Putamen (tissue), 1 donor: ENCODE data around the gene CENPP.
"Not testable (repeated sequence)": the region's sequence is repeated elsewhere in the genome, so short reads cannot be mapped to it uniquely, and the experiment has no call there.

Source experiments
- DNase-seq: peaks from one replicate; pipeline ENCODE4 v3.0.0-alpha.2; 2016; ENCODE audit warnings: low spot score

The CENPP gene

GRCh38 chr9:92616199-92616641 lies 290.5 kb downstream of the CENPP start:
- DNase-seq = no peak

DNA sequence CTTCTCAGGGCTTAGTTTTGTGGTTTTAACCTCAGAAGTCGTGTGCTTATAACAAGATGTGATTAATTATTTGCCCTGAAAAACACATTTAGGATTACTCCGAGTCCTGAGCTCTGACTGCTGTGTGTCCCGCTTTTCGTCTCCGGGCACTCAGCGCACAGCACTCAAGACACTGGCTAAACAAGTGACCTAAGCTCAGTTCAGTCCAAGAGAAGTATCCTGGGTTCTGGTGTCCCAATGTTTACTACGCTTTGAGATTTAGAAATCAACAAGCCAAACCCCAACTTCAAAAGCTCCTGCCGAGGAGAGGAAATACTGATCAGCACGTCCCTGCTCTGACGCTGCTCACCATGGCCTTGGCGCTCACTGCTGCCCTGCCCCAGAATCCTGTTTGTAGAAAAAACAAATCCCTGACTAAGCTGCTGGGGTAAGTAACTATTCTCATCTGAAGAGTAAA lies 290.9 kb downstream of the CENPP start:
- no peak for DNase-seq

DNA sequence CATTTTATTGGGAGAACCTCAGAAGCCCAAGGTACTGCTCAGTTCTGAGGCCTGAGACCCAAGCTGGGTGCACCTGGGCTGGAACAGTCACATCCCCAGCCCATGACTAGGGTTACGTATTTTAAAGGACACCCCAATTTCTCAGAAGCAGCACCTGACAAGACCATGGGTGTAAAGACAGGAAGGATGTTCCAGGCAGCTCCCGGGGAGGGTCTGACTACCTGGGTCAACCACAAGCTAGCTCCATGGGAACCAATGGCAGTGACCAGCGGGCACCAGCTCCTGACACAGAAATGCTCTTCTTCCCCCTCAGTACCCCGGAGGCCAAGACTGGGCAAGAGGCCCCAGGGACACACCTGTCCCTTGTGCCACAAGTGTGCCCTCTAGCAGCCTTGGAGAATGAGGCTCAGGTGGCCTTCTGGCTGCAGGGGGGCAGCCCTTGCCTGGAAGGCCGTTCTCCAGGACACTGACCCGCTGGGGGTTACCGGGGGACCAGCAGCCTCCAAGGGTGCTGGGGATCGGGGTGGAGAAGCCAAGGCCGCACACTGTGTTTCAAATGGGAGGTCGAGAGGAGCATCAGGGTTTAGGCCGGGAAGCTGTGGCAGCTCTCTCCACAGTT lies 291.6 kb downstream of the CENPP start:
- DNase-seq = no peak

DNA sequence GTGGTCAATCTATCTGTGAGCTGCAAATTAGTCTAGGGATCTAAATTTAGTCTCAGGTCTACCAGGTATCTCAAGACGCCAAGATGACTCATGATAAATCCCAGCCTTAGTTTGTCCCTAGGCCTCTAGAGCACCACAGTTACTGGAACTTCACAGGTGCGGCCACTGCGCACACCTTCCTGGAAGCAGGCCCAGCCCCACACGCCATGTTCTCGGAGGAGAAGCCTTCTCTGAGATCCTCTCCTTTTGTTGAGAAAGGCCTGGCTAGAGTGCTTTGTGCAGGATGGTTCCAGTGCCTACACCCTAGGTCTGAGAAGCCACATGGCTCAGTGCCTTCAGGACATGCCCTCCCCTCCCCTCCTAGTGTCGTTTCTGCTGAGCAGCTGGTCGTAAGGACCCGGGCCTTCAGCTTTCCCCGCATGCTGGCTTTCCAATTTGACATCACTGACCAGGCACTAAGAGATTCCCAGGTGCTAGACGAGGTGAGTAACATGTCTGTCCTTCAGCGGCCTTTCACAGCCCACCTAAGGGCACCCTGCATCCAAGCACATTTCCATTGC lies 292.3 kb downstream of the CENPP start:
- no peak for DNase-seq

- no peak for DNase-seq
Observed at GRCh38 chr9:92618633-92619225, 293.0 kb downstream of the CENPP start.

DNA sequence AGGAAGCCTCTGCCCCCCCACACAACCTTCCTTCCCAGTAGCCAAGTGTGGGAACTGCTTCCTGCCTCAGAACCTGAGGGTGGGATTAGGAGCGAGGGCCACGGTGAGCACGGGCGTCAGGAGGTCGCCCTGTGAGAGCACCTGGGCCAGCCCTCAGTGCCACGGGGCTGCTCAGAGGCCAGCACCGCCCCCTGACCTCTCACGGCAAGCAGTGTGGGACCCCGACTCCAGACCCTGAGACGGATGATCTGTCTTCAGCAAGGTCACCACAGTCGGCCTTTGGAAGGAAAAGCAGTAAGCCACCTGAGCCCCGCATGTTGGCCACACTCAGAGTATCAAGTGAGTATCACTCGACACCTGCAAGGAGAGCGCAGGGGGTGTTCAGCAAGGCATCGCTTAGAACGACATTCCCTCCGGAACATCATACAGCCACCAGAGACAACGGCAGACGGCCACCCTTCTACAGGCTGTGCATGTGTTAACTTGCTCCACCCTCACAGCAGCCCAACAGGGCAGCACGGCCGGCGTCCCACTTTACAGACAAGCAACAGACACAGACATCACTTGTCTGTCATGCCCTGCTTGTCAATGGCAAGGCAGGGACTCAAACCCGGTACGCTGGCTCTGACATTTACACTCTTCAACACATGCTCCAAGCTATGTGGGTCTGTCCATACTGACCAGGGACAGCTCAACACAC lies 294.0 kb downstream of the CENPP start:
- no peak for DNase-seq

DNA sequence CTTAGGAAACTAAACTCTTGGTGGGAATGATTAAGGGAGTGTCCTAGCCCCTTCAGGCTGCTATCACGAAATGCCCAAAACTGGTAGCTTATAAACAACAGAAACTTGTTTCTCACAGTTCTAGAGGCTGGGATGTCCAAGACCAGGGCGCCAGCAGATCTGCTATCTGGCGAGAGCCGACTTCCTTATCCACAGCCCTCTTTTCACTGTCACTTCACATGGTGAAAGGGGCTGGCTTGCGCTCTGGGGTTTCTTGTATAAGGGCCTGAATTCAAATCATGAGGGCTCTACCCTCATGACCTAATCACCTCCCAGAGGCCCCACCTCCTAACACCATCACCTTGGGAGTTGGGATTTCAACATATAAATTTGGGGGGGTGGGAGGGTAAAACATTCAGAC lies 295.1 kb downstream of the CENPP start:
- no peak for DNase-seq

- not testable (repeated sequence) for DNase-seq
Observed at GRCh38 chr9:92623936-92624335, 298.2 kb downstream of the CENPP start.

- DNase-seq = no peak
Observed at GRCh38 chr9:92626484-92626883, 300.7 kb downstream of the CENPP start.

DNA sequence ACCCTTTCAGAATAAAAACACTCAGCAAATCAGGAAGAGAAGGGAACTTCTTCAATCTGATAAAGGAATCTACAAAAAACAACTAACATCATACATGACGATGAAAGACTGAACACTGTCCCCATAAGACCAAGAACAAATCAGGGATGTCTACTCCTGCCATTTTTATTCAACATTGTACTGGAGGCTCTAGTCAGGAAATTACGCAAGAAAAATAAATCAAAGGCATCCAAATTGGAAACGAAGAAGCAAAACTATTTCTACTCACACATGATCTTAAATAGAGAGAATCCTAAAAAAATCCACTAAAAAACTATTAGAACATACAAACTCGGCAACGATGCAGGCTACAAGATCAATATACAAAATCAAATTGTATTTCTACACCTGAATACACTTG lies 301.9 kb downstream of the CENPP start:
- no peak for DNase-seq

- no peak for DNase-seq
Observed at GRCh38 chr9:92631452-92632343, 305.9 kb downstream of the CENPP start.

DNA sequence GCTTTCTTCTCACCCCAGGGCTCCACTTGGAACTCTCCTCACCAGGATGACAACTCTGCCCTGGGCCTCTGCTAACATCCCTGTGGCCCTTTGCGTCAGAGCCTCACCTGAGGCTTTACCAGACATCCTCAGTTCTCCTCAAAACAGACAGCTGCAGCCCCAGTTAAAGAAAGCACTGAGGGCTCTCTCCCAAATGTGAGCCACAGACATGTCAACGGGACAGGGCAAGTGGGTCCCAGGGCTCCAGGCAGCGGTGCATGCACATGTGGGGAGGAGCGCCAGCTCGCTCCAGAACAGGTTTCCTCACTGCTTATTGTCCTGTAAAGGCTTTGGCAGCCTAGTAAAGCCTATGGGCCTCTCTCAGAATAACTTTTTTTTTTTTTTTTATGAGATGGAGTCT lies 306.9 kb downstream of the CENPP start:
- no peak for DNase-seq

- no peak for DNase-seq
Observed at GRCh38 chr9:92633614-92634278, 308.0 kb downstream of the CENPP start.

DNA sequence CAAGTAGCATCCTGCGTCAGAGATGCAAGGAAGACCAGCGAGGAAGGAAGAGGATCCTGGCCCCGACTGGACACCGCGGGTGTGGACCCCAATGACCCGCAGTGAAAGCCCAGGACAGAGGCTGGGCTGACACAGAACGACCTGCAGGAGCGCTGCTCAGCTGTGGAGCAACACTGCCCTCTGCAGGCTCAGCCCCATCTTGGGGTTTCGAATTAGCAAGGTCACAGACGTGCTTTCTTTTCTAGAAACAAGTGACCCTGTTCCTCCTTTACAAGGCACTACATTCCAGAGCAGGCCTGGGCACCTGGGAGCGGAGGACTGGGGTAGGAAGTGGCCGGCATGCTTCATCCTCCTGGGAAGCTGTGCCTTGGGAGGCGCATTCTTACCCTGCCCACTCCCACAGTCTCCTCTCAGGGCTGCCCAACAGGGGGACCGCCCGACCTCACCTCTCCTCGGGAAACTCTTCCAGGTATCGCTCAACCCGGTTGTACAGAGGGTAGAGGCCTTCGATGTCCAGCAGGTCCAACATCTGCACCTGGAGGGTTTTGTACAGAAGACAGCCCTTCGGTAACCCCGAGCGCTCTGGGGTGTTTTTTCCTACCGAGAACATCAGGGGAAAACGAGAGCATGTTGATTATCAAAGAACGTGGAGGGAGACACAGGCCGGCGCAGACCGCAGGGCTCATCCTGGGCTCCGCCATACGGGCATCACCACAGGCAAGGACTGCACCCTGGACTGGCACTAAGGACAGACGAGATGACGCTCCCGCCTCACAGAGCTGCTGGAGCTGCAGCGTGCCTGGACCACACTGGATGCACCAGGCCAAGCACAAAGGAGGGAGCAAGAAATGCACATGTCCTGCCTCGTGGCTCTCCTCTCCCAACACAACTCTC lies 309.2 kb downstream of the CENPP start:
- DNase-seq = peak; percentile 57

DNA sequence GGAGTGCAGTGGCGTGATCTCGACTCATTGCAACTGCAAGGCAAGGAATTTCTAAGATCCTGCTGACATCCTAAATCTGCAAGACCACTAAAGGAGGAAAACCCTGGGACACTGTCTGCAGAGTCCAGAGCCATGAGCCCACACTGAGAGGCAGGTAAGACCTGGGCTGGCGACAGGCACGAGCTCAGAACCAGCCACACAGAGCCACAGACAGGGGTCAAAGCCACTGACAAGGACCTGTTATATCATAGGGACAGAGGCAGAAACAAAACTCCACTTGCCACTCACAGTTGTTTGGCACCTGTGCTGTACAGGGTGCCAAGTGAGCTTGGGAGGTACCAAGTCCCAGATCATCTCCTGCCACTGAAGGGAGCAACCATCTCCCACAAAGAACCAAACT lies 310.0 kb downstream of the CENPP start:
- no peak for DNase-seq

DNA sequence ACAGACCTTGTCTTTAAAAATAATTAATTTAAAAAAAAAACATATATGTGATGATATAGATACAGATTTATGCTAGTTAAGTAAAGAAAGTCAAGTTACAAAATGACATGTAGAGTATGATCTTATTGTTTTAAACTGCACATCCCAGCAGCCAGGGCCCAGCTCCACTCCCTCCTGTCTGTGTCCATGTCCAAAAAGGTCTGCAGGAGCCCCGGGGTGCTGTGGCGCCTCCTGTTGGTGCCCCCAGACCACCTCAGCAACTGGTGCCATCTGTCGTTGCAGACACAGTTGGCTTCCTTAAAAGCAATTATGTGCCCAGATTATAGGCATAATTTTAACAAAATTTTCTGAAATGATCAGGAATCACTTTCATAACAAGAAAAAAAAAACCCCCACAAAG lies 310.9 kb downstream of the CENPP start:
- DNase-seq = no peak

DNA sequence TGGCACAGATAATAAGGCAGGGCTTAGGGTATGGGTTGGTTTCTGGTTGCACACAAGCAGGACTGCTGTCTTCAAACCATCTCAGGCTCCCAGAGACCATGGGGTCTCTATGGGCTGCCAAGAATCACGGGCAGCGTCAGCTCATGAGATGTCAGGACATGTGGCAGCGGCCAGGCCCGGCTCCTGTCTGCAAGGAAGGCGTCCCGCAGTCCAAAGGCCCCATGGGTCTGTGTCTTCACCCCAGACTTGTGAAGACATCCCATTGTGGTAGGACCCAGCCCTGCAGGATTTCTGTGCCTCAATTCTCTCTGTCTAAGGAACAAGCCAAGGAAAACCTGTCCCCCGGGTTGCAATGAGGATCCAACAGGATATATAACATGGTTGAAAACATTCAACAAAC lies 311.6 kb downstream of the CENPP start:
- no peak for DNase-seq

DNA sequence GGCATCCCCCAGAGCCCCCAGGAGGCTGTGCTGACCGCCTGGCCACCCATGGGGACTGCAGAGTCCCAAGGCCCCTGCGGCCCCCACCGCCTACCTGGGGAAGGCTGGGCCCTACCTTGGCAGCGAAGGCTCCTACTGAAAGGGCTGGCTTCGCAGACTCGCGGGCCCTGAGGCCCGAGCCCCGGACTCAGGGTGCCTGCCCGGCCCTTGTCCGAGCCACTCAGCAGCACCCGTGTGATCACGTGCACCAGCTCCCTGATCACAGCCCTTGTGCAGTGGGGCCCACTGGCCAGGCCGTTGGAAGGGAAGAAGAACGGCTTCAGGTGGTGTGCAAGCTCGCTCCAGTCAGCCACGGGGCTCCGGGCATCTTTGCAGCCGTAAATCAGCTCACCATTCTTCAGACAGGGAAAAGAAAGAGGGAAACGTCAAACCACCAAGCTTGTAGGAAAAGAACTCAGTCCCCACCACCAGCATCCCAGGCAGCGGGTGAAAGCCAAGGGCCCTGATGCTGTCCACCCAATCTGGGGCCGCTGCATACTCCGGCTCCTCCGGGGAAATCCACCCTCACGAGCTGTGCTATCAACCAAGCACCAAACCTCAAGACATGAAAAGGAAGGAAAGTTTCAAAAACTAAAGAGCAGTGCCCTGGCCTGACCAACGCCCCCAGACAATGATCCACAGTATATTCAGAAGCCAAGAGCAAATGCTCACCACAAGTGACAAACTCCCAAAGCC lies 312.3 kb downstream of the CENPP start:
- no peak for DNase-seq

- no peak for DNase-seq
Observed at GRCh38 chr9:92638621-92639101, 312.9 kb downstream of the CENPP start.

GRCh38 chr9:92639124-92639523 lies 313.4 kb downstream of the CENPP start:
- DNase-seq = no peak
